ENCODE measurements around the gene CLASP2.

CLASP2 gene

DNA sequence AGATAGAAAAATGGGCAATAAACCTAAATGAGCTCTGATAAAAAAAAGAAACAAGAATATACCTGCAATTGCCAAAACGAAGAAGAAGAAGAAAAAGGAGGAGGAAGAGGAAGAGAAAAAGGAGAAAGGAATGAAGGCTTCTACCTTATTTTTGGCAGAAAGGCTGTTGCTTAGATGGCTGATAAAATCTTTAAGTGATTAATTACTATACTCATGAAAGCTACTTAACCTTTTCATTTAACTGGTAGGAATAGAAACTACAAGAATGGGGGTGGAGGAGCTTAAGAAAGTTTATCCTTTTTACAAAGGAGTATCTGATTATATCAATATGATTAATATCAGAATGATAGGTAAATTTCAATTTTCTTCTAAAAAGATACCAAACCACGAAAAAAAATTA, 75.2 kb downstream of the CLASP2 start:
- Histone ChIP-seq H3K9ac (ENCODE audit: low read depth, low read length, poor library complexity, severe bottlenecking) (no peak overlapping the region), H4K20me1 (ENCODE audit: insufficient read depth, low read length, poor library complexity, severe bottlenecking) (no peaks in the 10 kb centered on the region), H3K27me3 (ENCODE audit: insufficient read depth, low read length, poor library complexity, severe bottlenecking) (no peaks in the 10 kb centered on the region), H3K4me1 (ENCODE audit: insufficient read depth, low read length, poor library complexity, severe bottlenecking) (no peaks in the 10 kb centered on the region), H3F3A (ENCODE audit: low read depth) (no peaks in the 10 kb centered on the region), H3K9me2 (replicated peaks; ENCODE audit: low read depth, low read length) (no peaks in the 10 kb centered on the region), H3K4me3 (ENCODE audit: low read length, poor library complexity, severe bottlenecking) (no peak overlapping the region), H2AFZ (ENCODE audit: low read length) (no peak overlapping the region), H3K36me3 (ENCODE audit: insufficient read depth, low read length) (peaks cover 33% of the 10 kb centered on the region; the same call in 1 of the 2 replicates), H3K9me3 (ENCODE audit: insufficient read depth, low read depth, low read length) (no peaks in the 10 kb centered on the region), H3K79me2 (ENCODE audit: insufficient read depth, low read length) (no peaks in the 10 kb centered on the region), H3K4me2 (ENCODE audit: low read depth, low read length, poor library complexity, severe bottlenecking) (no peak overlapping the region)
- TF ChIP-seq EZH2phosphoT487 (IDR thresholded peaks at IDR 0.05; ENCODE audit: borderline replicate concordance): no peak
- TF ChIP-seq, protein P1, sequence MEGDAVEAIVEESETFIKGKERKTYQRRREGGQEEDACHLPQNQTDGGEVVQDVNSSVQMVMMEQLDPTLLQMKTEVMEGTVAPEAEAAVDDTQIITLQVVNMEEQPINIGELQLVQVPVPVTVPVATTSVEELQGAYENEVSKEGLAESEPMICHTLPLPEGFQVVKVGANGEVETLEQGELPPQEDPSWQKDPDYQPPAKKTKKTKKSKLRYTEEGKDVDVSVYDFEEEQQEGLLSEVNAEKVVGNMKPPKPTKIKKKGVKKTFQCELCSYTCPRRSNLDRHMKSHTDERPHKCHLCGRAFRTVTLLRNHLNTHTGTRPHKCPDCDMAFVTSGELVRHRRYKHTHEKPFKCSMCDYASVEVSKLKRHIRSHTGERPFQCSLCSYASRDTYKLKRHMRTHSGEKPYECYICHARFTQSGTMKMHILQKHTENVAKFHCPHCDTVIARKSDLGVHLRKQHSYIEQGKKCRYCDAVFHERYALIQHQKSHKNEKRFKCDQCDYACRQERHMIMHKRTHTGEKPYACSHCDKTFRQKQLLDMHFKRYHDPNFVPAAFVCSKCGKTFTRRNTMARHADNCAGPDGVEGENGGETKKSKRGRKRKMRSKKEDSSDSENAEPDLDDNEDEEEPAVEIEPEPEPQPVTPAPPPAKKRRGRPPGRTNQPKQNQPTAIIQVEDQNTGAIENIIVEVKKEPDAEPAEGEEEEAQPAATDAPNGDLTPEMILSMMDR (conservative IDR thresholded peaks at IDR 0.05; ENCODE audit: low read length): no peak

DNA sequence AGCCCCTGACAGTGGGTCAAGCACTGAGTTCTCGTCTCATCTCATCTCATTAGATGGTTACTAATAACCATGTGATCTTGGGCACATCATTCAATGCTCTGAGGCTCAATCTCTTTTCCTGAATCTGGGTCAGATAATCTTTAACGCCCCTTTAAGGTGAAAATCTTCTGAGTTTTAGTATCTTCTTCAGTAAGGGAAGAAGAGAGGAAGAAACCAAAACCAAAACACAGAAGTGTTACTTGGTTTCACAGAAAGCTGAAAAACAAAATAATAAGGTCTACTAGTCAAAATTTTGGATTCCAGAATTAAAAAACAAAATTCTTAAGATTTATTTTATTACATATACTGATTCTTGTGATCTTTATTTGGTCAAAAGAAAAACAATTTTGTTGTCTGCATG, 78.2 kb downstream of the CLASP2 start:
- Histone ChIP-seq H3K4me3 (ENCODE audit: low read length, poor library complexity, severe bottlenecking) (no peak overlapping the region), H3K4me2 (ENCODE audit: low read depth, low read length, poor library complexity, severe bottlenecking) (no peak overlapping the region), H3K9me3 (ENCODE audit: insufficient read depth, low read depth, low read length) (no peaks in the 10 kb centered on the region), H3K9me2 (replicated peaks; ENCODE audit: low read depth, low read length) (no peaks in the 10 kb centered on the region), H3K27me3 (ENCODE audit: insufficient read depth, low read length, poor library complexity, severe bottlenecking) (no peaks in the 10 kb centered on the region), H2AFZ (ENCODE audit: low read length) (no peak overlapping the region), H3K9ac (ENCODE audit: low read depth, low read length, poor library complexity, severe bottlenecking) (no peak overlapping the region), H3K79me2 (ENCODE audit: insufficient read depth, low read length) (no peaks in the 10 kb centered on the region), H4K20me1 (ENCODE audit: insufficient read depth, low read length, poor library complexity, severe bottlenecking) (no peaks in the 10 kb centered on the region), H3K4me1 (ENCODE audit: insufficient read depth, low read length, poor library complexity, severe bottlenecking) (no peaks in the 10 kb centered on the region), H3K36me3 (ENCODE audit: insufficient read depth, low read length) (peaks cover 32% of the 10 kb centered on the region; the same call in 1 of the 2 replicates), H3F3A (ENCODE audit: low read depth) (no peaks in the 10 kb centered on the region)
- TF ChIP-seq EZH2phosphoT487 (IDR thresholded peaks at IDR 0.05; ENCODE audit: borderline replicate concordance): no peak
- TF ChIP-seq, protein P1 (conservative IDR thresholded peaks at IDR 0.05; ENCODE audit: low read length): no peak

DNA sequence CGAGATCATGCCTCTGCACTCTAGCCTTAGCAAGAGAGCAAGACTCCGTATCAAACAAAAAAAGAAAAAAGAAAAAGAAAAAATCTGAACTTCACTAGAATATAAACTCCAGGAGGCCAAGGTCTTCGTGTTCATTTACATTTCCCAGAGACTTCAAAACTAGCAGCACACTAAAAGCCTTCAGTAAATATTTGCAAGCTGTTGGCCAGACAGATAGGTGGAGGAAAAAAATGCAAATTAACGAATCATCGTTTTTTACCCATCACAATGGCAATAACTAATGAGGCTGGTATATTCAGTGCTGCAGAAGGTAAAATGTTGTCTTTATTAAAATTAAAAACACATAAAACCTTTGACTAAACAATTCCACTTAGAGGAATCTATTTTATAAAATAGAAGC, 80.6 kb downstream of the CLASP2 start:
- no peak for TF ChIP-seq EZH2phosphoT487 (IDR thresholded peaks at IDR 0.05; ENCODE audit: borderline replicate concordance)
- TF ChIP-seq, protein P1 (conservative IDR thresholded peaks at IDR 0.05; ENCODE audit: low read length): no peak
- Histone ChIP-seq H3K27me3 (ENCODE audit: insufficient read depth, low read length, poor library complexity, severe bottlenecking) (no peaks in the 10 kb centered on the region), H4K20me1 (ENCODE audit: insufficient read depth, low read length, poor library complexity, severe bottlenecking) (no peaks in the 10 kb centered on the region), H3K36me3 (ENCODE audit: insufficient read depth, low read length) (peaks cover 21% of the 10 kb centered on the region; the same call in 1 of the 2 replicates), H3K4me3 (ENCODE audit: low read length, poor library complexity, severe bottlenecking) (no peak overlapping the region), H3K9me3 (ENCODE audit: insufficient read depth, low read depth, low read length) (no peaks in the 10 kb centered on the region), H3F3A (ENCODE audit: low read depth) (no peaks in the 10 kb centered on the region), H2AFZ (ENCODE audit: low read length) (no peak overlapping the region), H3K9me2 (replicated peaks; ENCODE audit: low read depth, low read length) (no peaks in the 10 kb centered on the region), H3K4me1 (ENCODE audit: insufficient read depth, low read length, poor library complexity, severe bottlenecking) (no peaks in the 10 kb centered on the region), H3K4me2 (ENCODE audit: low read depth, low read length, poor library complexity, severe bottlenecking) (no peak overlapping the region), H3K9ac (ENCODE audit: low read depth, low read length, poor library complexity, severe bottlenecking) (no peak overlapping the region), H3K79me2 (ENCODE audit: insufficient read depth, low read length) (no peaks in the 10 kb centered on the region)

All from Loucy (cell line).